ENCODE results near the gene SPC25.

Gene SPC25

DNA sequence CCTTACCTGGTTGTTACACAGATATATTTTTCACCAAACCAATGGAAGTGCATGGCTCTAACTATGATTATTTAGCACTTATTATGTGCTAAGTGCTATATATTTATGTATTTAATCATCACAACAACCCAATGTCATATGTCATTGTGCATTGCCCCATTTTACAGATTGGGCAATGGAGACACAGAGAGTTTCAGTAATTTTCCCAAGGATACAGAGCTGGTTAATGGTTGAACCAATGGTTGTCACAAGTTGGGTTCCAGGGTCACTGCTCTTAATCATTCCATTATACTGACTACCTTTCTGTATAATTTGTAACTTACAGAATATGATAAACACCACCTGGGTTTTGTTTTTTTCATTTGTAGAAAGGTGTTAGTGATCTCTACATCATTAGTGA is 58.6 kb downstream of the SPC25 start:
- no peak for DNase-seq

DNA sequence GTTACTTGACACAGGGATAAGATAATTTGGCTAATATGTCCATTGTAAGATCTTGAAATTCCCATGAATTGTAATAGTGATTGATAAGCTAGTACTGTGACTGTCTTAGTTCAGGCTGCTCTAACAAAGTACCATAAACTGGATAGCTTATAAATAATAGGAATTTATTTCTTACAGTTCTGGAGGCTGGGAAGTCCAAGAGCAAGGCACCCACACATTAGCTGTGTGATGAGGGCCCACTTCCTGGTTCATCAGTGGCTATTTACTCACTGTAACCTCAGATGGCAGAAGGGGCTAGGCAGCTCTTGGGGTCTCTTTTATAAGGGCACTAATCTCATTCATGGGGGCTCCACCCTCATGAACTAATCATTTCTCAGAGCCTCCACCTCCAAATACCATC is 59.3 kb downstream of the SPC25 start:
- DNase-seq, result no peak

DNA sequence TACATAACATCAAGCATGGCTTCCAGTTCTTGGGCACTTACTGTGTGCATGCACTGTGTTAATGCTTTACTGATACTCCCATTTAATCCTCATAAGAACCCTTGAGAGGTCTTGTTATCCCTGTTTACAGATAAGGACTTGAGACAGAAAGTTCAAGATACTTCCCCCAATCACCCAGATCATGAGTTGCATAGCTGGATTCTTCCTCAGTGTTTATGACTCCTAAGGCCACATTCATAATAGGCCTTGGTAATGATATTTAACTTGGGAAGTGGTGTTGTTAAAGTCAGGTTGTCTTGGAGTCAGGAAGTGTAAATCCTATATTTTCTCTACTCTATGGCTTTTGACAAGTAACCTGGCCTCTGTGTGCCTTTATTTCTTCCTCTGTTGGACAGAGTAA is 65.1 kb downstream of the SPC25 start:
- DNase-seq, result no peak

DNA sequence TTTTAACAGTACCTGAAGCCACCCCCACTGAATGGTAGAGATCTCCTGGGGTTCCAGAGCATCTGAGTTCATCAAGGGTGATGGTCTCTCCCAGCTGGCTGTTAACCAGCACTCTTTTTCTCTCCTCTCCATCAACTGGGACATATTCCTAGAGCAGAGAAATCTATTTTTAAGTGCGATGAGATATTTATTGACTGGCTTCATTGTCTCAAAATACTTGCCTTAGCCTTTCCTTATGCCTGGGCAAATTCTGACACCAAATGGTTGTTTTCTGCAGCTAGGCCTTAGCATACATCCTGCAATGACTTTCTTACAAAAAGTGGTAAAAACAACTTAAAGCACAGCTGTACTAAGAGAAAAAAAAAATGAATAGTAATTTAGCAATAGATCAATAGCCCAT is 68.2 kb downstream of the SPC25 start:
- DNase-seq, result no peak

DNA sequence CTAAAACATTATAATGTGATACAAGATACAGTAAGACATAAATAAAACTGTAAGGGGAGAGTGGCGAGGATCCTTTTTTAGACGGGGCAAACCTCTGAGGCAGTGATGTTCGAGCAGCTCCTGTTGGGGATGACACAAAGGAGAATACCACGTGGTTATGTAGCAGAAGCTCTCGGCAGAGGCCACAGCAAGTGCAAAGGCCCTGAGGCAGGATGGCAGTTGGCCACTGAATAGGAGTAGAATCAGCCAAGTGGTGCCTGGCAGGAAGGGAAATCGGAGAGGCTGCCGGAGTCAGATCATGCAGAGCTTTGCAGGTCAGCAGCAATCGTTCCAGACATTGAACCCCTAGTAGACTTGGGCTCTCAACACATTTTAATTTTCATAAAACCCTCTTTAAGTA is 68.7 kb downstream of the SPC25 start:
- no peak for DNase-seq
